ENCODE data around the gene PITPNB.

DNA sequence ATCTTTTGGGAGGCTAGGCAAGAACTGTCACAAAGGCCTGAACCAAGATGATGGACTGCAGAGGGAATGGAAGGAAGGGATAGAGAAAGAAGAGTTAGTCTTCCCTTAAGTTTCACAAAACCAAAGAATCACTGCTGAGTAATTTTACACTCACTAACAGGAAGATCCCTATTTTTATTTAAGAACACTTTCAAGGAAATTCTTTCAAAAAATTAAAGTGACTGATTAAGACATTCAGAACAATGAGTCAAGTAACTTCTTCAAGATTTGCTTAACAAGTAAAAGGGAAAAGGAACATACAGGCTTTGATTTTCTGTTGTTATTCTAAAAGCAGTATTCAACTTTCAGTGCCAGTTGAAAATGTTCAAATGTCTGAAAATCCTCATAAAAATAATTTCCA lies 3.1 kb downstream of the PITPNB start:
- TF ChIP-seq, protein P1, sequence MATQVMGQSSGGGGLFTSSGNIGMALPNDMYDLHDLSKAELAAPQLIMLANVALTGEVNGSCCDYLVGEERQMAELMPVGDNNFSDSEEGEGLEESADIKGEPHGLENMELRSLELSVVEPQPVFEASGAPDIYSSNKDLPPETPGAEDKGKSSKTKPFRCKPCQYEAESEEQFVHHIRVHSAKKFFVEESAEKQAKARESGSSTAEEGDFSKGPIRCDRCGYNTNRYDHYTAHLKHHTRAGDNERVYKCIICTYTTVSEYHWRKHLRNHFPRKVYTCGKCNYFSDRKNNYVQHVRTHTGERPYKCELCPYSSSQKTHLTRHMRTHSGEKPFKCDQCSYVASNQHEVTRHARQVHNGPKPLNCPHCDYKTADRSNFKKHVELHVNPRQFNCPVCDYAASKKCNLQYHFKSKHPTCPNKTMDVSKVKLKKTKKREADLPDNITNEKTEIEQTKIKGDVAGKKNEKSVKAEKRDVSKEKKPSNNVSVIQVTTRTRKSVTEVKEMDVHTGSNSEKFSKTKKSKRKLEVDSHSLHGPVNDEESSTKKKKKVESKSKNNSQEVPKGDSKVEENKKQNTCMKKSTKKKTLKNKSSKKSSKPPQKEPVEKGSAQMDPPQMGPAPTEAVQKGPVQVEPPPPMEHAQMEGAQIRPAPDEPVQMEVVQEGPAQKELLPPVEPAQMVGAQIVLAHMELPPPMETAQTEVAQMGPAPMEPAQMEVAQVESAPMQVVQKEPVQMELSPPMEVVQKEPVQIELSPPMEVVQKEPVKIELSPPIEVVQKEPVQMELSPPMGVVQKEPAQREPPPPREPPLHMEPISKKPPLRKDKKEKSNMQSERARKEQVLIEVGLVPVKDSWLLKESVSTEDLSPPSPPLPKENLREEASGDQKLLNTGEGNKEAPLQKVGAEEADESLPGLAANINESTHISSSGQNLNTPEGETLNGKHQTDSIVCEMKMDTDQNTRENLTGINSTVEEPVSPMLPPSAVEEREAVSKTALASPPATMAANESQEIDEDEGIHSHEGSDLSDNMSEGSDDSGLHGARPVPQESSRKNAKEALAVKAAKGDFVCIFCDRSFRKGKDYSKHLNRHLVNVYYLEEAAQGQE (IDR thresholded peaks at IDR 0.05; ENCODE audit: insufficient read depth in 1 of 2, low read depth in 2 of 2, low read length in 2 of 2), result no peak
- TF ChIP-seq POLR2AphosphoS5 (IDR thresholded peaks at IDR 0.05; ENCODE audit: low read depth, low read length), result no peak
- no peak for TF ChIP-seq TAF1 (IDR thresholded peaks at IDR 0.05; ENCODE audit: borderline replicate concordance, insufficient read depth, low read length)
- TF ChIP-seq SIN3A (IDR thresholded peaks at IDR 0.05; ENCODE audit: borderline replicate concordance, insufficient read depth, low read length), result no peak
